Right lobe of liver (tissue), 4 donors: ENCODE data around the gene JAM2.

Experiments
- POLR2A ChIP-seq: fragments of 450-650 bp; IDR thresholded peaks from one replicate; pipeline ENCODE4 v1.6.1; 2017; ENCODE audit warnings: antibody characterized with exemption, mild to moderate bottlenecking
- TF ChIP-seq, protein P1 (sequence below), 4 donors: fragments of 200-600 bp in 3 of 4; fragments of 450-650 bp in 1 of 4; IDR thresholded peaks; one replicate each; pipeline versions ENCODE4 v1.5.1 to v1.8.0; 2016 to 2022; ENCODE audit warnings: antibody characterized with exemption in 4 of 4, mild to moderate bottlenecking in 2 of 4
- donor health status: DM: no; HTN: no; CAD: no.
- donor health status: DM: no; HTN: no; CAD: no.
- donor health status: DM: no; HTN: yes; CAD: no.

DNA sequence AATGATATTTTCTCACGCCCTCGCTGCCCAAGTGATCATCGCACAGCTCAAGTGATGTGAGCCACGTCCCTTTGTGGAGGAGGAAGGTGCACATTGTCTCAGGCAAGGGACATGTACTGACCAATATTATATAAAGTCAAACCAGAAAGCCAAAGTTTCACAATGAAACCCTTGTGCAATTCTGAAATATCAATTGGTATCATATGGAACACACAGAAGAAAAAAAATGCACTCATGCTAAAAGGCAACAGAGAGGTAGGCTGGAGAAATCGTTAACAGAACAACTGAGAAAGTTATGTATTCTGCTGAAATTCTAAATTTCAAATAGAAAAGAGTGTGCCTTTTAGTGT lies 1.9 kb downstream of the JAM2 start:
- TF ChIP-seq, protein P1, sequence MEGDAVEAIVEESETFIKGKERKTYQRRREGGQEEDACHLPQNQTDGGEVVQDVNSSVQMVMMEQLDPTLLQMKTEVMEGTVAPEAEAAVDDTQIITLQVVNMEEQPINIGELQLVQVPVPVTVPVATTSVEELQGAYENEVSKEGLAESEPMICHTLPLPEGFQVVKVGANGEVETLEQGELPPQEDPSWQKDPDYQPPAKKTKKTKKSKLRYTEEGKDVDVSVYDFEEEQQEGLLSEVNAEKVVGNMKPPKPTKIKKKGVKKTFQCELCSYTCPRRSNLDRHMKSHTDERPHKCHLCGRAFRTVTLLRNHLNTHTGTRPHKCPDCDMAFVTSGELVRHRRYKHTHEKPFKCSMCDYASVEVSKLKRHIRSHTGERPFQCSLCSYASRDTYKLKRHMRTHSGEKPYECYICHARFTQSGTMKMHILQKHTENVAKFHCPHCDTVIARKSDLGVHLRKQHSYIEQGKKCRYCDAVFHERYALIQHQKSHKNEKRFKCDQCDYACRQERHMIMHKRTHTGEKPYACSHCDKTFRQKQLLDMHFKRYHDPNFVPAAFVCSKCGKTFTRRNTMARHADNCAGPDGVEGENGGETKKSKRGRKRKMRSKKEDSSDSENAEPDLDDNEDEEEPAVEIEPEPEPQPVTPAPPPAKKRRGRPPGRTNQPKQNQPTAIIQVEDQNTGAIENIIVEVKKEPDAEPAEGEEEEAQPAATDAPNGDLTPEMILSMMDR (IDR thresholded peaks at IDR 0.05) = no peak
- TF ChIP-seq POLR2A = no peak
